Measurements from ENCODE around the gene MAP3K15. TPM values are rescaled to one million over a fixed set of nuclear protein-coding genes. Genes with fewer than 3 reads are reported as not detected.

Gene MAP3K15
- total RNA-seq, 1 experiment from 2014 or later, result 1.3 TPM

DNA sequence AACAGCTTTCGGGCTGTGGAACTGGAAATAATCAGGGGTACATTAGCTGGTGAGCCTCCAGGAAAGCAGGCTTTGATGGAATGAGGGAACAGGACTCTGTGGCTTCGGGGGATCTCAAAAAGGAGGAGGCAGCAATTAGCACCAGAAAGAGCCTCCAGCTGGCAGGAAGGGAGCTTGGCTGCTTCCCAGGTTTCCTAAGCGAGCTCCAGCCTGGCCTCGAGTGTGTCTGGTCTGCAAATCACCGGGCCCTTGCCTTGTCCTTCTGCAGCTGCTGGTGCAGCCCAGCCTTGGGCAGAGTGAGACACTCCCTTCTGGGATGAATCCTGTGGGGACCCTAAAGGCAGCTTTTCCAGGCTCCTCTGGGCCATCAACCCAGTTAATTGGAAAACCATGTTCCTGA, 182.3 kb downstream of the MAP3K15 start:
- H3K9me2 ChIP-seq (ENCODE audit: insufficient read depth), result no peaks in the 10 kb centered on the region
- no peak overlapping the region for H3K4me2 ChIP-seq (ENCODE audit: low read length)
- H4K20me1 ChIP-seq (ENCODE audit: insufficient read depth), result no peaks in the 10 kb centered on the region
- intact Hi-C loops (cut with micrococcal nuclease), result loop anchor here (5.0 to 10.0 kb wide), 2 partner anchors 921 to 1588 kb away; no protein-coding TSS in a partner anchor
- no peak for TF ChIP-seq YY1 (IDR thresholded peaks at IDR 0.05; ENCODE audit: extremely low read depth, insufficient replicate concordance, low read depth, low read length)
- no peak for TF ChIP-seq EGR1 (IDR thresholded peaks at IDR 0.05; ENCODE audit: low read depth)
- no peak for TF ChIP-seq SP1 (IDR thresholded peaks at IDR 0.05; ENCODE audit: low read depth)
- no peak for TF ChIP-seq CEBPB (IDR thresholded peaks at IDR 0.05; ENCODE audit: low read depth)
- no peak for TF ChIP-seq CBX3 (IDR thresholded peaks at IDR 0.05; ENCODE audit: low read depth)
- no peak for TF ChIP-seq TCF7L2 (IDR thresholded peaks at IDR 0.05; ENCODE audit: borderline replicate concordance, extremely low read depth, insufficient read depth, insufficient read length)
- TF ChIP-seq, protein P1, sequence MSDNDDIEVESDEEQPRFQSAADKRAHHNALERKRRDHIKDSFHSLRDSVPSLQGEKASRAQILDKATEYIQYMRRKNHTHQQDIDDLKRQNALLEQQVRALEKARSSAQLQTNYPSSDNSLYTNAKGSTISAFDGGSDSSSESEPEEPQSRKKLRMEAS (IDR thresholded peaks at IDR 0.05), result no peak
- TF ChIP-seq, protein P2, sequence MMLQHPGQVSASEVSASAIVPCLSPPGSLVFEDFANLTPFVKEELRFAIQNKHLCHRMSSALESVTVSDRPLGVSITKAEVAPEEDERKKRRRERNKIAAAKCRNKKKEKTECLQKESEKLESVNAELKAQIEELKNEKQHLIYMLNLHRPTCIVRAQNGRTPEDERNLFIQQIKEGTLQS (IDR thresholded peaks at IDR 0.05), result no peak
- TF ChIP-seq POLR2A (IDR thresholded peaks at IDR 0.05; ENCODE audit: borderline replicate concordance, extremely low read depth, insufficient read depth, insufficient read length), result no peak
- TF ChIP-seq, protein P3, sequence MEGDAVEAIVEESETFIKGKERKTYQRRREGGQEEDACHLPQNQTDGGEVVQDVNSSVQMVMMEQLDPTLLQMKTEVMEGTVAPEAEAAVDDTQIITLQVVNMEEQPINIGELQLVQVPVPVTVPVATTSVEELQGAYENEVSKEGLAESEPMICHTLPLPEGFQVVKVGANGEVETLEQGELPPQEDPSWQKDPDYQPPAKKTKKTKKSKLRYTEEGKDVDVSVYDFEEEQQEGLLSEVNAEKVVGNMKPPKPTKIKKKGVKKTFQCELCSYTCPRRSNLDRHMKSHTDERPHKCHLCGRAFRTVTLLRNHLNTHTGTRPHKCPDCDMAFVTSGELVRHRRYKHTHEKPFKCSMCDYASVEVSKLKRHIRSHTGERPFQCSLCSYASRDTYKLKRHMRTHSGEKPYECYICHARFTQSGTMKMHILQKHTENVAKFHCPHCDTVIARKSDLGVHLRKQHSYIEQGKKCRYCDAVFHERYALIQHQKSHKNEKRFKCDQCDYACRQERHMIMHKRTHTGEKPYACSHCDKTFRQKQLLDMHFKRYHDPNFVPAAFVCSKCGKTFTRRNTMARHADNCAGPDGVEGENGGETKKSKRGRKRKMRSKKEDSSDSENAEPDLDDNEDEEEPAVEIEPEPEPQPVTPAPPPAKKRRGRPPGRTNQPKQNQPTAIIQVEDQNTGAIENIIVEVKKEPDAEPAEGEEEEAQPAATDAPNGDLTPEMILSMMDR (IDR thresholded peaks at IDR 0.05 in 2 of 3, conservative IDR thresholded peaks at IDR 0.05 in 1 of 3; ENCODE audit: borderline replicate concordance in 1 of 3, insufficient read depth in 1 of 3, low read depth in 2 of 3, low read length in 2 of 3), result no peak
- no peak for TF ChIP-seq ZFX (IDR thresholded peaks at IDR 0.05)
- TF ChIP-seq RAD21 (IDR thresholded peaks at IDR 0.05; ENCODE audit: low read depth), result no peak
- no peak for TF ChIP-seq FOSL1 (IDR thresholded peaks at IDR 0.05; ENCODE audit: low read depth)
- no peak for TF ChIP-seq ZNF274 (IDR thresholded peaks at IDR 0.05; ENCODE audit: low read depth, low read length)
- no peak for TF ChIP-seq POLR2AphosphoS5 (IDR thresholded peaks at IDR 0.05; ENCODE audit: low read depth, low read length)
- ChIA-PET RAD21 (ENCODE audit: low non-redundant PET in 1 of 2, low total read pairs in 2 of 2, uncharacterized antibody in 2 of 2, unreplicated experiment in 2 of 2) (no interaction called here), POLR2A (no interaction called here), CTCF (interaction anchor here (0.6 to 1.4 kb wide), 4 partner anchors 315 to 941 kb away, joined by 3 read pairs; no protein-coding TSS in a partner anchor)
- no peak overlapping the region for H2AFZ ChIP-seq (ENCODE audit: low read depth, low read length, poor library complexity, severe bottlenecking)
- ATAC-seq (no peak), DNase-seq (ENCODE audit: low read depth, low spot score) (no peak)
- no peaks in the 10 kb centered on the region for H3K79me2 ChIP-seq (ENCODE audit: insufficient read depth, low read length)
- no peak overlapping the region for H3K4me3 ChIP-seq (replicated peaks in 1 of 2; ENCODE audit: low read depth in 1 of 2, low read length in 2 of 2)
- no TSS peak for BruUV-seq (replicated peaks)
- no peaks in the 10 kb centered on the region for H3K27me3 ChIP-seq (ENCODE audit: insufficient read depth, low read length)
- peaks cover 0 to 6% of the 10 kb centered on the region in 2 experiments; a peak in 1 of 4 replicates for H3K9me3 ChIP-seq (ENCODE audit: control insufficient read depth in 1 of 2, insufficient read depth in 1 of 2, low read depth in 1 of 2, low read length in 2 of 2)
- H3K27ac ChIP-seq (ENCODE audit: low read depth, low read length), result no peak overlapping the region
- no peaks in the 10 kb centered on the region for H3K36me3 ChIP-seq (ENCODE audit: control insufficient read depth in 1 of 2, insufficient read depth in 2 of 2, low read length in 2 of 2)
- H3K9ac ChIP-seq (ENCODE audit: low read length), result no peak overlapping the region
- H3K4me1 ChIP-seq (ENCODE audit: control insufficient read depth in 1 of 2, insufficient read depth in 2 of 2, low read length in 2 of 2), result no peaks in the 10 kb centered on the region

Measured in HCT116 (cell line).